ENCODE data around the gene NFXL1. TPM values are rescaled to one million over a fixed set of nuclear protein-coding genes. Genes with fewer than 3 reads are reported as not detected.
"Not testable (repeated sequence)": the region's sequence is repeated elsewhere in the genome, so short reads cannot be mapped to it uniquely, and the experiment has no call there.

NFXL1 gene
- total RNA-seq, 1 donor from 2014 or later = 11.9 TPM

GRCh38 chr4:47926667-47927258, 12.4 kb upstream of the NFXL1 start:
- peaks cover 33% of the 10 kb centered on the region for H3K27me3 Mint-ChIP-seq (ENCODE audit: low read depth)
- TF ChIP-seq, protein P1, sequence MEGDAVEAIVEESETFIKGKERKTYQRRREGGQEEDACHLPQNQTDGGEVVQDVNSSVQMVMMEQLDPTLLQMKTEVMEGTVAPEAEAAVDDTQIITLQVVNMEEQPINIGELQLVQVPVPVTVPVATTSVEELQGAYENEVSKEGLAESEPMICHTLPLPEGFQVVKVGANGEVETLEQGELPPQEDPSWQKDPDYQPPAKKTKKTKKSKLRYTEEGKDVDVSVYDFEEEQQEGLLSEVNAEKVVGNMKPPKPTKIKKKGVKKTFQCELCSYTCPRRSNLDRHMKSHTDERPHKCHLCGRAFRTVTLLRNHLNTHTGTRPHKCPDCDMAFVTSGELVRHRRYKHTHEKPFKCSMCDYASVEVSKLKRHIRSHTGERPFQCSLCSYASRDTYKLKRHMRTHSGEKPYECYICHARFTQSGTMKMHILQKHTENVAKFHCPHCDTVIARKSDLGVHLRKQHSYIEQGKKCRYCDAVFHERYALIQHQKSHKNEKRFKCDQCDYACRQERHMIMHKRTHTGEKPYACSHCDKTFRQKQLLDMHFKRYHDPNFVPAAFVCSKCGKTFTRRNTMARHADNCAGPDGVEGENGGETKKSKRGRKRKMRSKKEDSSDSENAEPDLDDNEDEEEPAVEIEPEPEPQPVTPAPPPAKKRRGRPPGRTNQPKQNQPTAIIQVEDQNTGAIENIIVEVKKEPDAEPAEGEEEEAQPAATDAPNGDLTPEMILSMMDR (IDR thresholded peaks at IDR 0.05) = peak; percentile 85
- H3K4me3 Mint-ChIP-seq (ENCODE audit: unreplicated experiment) = peak overlapping the region; percentile 52
- no peak overlapping the region for H3K27ac Mint-ChIP-seq (ENCODE audit: unreplicated experiment)
- H3K9me3 Mint-ChIP-seq (ENCODE audit: low read depth) = no peaks in the 10 kb centered on the region
- H3K36me3 Mint-ChIP-seq (ENCODE audit: low read depth) = no peaks in the 10 kb centered on the region
- no peak for DNase-seq (ENCODE audit: low spot score)
- H3K4me1 Mint-ChIP-seq (ENCODE audit: low read depth) = peaks cover 18% of the 10 kb centered on the region

GRCh38 chr4:47923261-47923608, 8.9 kb upstream of the NFXL1 start:
- not testable (repeated sequence) for H3K4me3 Mint-ChIP-seq (ENCODE audit: unreplicated experiment); H3K9me3 Mint-ChIP-seq (ENCODE audit: low read depth); DNase-seq (ENCODE audit: low spot score); H3K27ac Mint-ChIP-seq (ENCODE audit: unreplicated experiment); H3K4me1 Mint-ChIP-seq (ENCODE audit: low read depth); H3K36me3 Mint-ChIP-seq (ENCODE audit: low read depth)
- H3K27me3 Mint-ChIP-seq (ENCODE audit: low read depth) = peaks cover 48% of the 10 kb centered on the region

DNA sequence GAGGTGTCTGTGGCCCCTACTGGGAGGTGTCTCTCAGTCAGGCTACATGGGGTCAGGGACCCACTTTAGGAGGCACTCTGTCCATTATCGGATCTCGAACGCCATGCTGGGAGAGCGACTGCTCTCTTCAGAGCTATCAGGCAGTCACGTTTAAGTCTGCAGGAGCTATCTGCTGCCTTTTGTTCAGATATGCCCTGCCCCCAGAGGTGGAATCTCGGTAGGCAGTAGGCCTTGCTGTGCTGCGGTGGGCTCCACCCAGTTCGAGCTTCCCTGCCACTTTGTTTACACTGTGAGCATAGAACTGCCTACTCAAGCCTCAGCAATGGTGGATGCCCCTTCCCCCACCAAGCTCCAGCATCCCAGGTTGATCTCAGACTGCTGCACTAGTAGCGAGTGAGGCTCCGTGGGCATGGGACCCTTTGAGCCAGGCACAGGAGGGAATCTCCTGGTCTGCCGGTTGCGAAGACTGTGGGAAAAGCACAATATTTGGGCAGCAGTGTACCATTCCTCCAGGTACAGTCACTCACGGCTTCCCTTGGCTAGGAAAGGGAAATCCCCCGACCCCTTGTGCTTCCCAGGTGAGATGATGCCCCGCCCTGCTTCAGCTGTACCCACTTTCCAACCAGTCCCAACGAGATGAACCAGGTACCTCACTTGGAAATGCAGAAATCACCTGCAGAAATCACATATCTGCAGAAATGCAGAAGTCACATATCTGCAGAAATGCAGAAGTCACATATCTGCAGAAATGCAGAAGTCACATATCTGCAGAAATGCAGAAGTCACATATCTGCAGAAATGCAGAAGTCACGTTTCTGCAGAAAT, 8.3 kb upstream of the NFXL1 start:
- not testable (repeated sequence) for H3K4me1 Mint-ChIP-seq (ENCODE audit: low read depth); H3K9me3 Mint-ChIP-seq (ENCODE audit: low read depth); H3K27ac Mint-ChIP-seq (ENCODE audit: unreplicated experiment); H3K4me3 Mint-ChIP-seq (ENCODE audit: unreplicated experiment); H3K36me3 Mint-ChIP-seq (ENCODE audit: low read depth); DNase-seq (ENCODE audit: low spot score)
- H3K27me3 Mint-ChIP-seq (ENCODE audit: low read depth) = peaks cover 43% of the 10 kb centered on the region

- Mint-ChIP-seq H3K27me3 (ENCODE audit: low read depth) (peaks cover 27% of the 10 kb centered on the region), H3K4me1 (ENCODE audit: low read depth) (peaks cover 16% of the 10 kb centered on the region)
- not testable (repeated sequence) for H3K9me3 Mint-ChIP-seq (ENCODE audit: low read depth); DNase-seq (ENCODE audit: low spot score); H3K27ac Mint-ChIP-seq (ENCODE audit: unreplicated experiment); H3K36me3 Mint-ChIP-seq (ENCODE audit: low read depth); H3K4me3 Mint-ChIP-seq (ENCODE audit: unreplicated experiment)
Observed at GRCh38 chr4:47917163-47917562, 2.8 kb upstream of the NFXL1 start.

- DNase-seq (ENCODE audit: low spot score) = no peak
- H3K4me3 Mint-ChIP-seq (ENCODE audit: unreplicated experiment) = no peak overlapping the region
- H3K9me3 Mint-ChIP-seq (ENCODE audit: low read depth) = peaks cover 2% of the 10 kb centered on the region
- peaks cover 24% of the 10 kb centered on the region for H3K4me1 Mint-ChIP-seq (ENCODE audit: low read depth)
- H3K36me3 Mint-ChIP-seq (ENCODE audit: low read depth) = peaks cover 10% of the 10 kb centered on the region
- H3K27me3 Mint-ChIP-seq (ENCODE audit: low read depth) = peaks cover 14% of the 10 kb centered on the region
- TF ChIP-seq, protein P1 (IDR thresholded peaks at IDR 0.05) = no peak
- no peak overlapping the region for H3K27ac Mint-ChIP-seq (ENCODE audit: unreplicated experiment)
Observed at GRCh38 chr4:47915378-47915777, 995 bp upstream of the NFXL1 start.

DNA sequence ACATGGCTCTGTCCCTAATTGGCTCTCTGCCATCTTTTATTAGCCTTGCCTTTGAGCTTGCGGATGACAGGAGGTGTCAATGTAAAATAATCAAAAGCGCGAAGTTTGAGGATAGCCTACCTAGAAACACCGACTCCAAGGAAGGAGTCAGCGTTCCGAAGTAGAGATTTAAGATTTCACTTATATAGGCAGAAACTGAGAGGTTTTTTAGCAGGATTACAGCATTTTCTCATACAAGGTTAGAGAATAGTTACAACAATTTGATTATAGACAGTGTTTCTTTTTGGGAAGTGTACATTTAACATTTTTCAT, 499 bp upstream of the NFXL1 start:
- DNase-seq (ENCODE audit: low spot score) = no peak
- H3K9me3 Mint-ChIP-seq (ENCODE audit: low read depth) = peaks cover 2% of the 10 kb centered on the region
- H3K36me3 Mint-ChIP-seq (ENCODE audit: low read depth) = peaks cover 13% of the 10 kb centered on the region
- H3K27me3 Mint-ChIP-seq (ENCODE audit: low read depth) = peaks cover 9% of the 10 kb centered on the region
- TF ChIP-seq, protein P1 (IDR thresholded peaks at IDR 0.05) = no peak
- peak overlapping the region; percentile 1 for H3K27ac Mint-ChIP-seq (ENCODE audit: unreplicated experiment)
- peak overlapping the region; percentile 96 for H3K4me3 Mint-ChIP-seq (ENCODE audit: unreplicated experiment)
- H3K4me1 Mint-ChIP-seq (ENCODE audit: low read depth) = peaks cover 24% of the 10 kb centered on the region

- Mint-ChIP-seq H3K9me3 (ENCODE audit: low read depth) (peaks cover 2% of the 10 kb centered on the region), H3K4me3 (ENCODE audit: unreplicated experiment) (peak overlapping the region; percentile 96), H3K27me3 (ENCODE audit: low read depth) (peaks cover 2% of the 10 kb centered on the region), H3K27ac (ENCODE audit: unreplicated experiment) (peak overlapping the region; percentile 95), H3K4me1 (ENCODE audit: low read depth) (peaks cover 24% of the 10 kb centered on the region), H3K36me3 (ENCODE audit: low read depth) (peaks cover 10% of the 10 kb centered on the region)
- TF ChIP-seq, protein P1 (IDR thresholded peaks at IDR 0.05) = peak; percentile 47
- DNase-seq (ENCODE audit: low spot score) = peak; percentile 92
Observed at GRCh38 chr4:47913861-47914219, 543 bp downstream of the NFXL1 start.

Data from chondrocyte (in vitro differentiated cells).